Measurements from ENCODE around the gene PTTG1IP.

PTTG1IP gene

GRCh38 chr21:44909719-44910118, 36.2 kb upstream of the PTTG1IP start:
- DNase-seq (ENCODE audit: low read depth): no peak

- DNase-seq (ENCODE audit: low read depth): no peak
These were observed 35.4 kb upstream of the PTTG1IP start for GRCh38 chr21:44908908-44909307.

DNA sequence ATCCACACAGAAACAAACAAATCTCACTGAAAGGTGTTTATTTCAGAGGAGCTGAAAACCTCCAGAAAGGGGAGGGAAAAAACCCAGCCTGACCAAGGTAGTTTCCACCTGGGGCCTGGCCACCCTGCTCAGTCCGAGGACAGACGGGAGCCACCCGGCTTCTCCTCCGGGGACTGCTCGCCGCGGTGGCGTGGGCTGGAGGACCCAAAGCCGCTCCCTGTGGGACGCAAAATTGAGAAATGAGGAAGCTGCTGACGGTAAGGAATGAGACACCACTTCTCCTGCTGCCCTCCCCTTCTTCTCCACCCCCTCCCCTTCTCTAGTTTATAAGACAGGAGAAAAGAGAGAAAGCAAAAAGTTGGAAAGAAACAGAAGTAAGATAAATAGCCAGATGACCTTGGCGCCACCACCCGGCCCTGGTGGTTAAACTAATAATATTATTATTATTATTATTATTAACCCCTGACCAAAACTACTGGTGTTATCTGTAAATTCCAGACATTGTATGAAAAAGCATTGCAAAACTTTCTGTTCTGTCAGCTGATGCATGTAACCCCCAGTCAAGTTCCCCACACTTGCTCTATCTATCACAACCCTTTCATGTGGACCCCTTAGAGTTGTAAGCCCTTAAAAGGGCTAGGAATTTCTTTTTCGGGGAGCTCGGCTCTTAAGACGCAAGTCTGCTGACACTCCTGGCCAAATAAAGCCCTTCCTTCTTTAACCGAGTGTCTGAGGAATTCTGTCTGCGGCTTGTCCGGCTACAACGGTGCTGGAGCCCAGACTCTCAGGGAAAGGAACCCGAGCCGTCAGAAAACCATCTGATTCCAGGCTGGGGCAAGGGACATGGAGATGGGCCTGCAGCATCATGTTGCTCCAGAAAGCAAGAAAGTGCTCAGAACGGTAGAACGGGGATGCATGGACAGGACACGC, 34.7 kb upstream of the PTTG1IP start:
- no peak for DNase-seq (ENCODE audit: low read depth)

GRCh38 chr21:44907225-44907965, 33.9 kb upstream of the PTTG1IP start:
- DNase-seq (ENCODE audit: low read depth): no peak

DNA sequence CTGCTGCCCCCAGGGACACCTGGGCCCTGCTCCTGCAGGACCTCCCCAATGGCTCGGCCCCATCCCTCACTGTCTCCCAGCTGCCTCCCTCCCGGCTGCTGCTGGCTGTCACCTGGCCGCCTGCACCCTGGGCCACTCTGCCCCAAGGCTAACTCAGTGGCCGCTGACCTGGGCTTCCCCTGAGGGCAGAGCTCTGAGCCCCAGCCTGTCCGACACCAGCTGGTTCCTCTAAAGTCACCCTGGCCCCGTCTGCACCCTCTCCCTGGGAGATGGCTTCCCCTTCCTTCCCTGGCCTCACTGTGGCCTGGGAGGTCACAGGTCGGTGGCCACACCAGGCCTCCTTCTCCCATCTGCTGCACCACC, 32.2 kb upstream of the PTTG1IP start:
- DNase-seq (ENCODE audit: low read depth): no peak

- no peak for DNase-seq (ENCODE audit: low read depth)
These were observed 31.7 kb upstream of the PTTG1IP start for GRCh38 chr21:44905016-44905727.

DNA sequence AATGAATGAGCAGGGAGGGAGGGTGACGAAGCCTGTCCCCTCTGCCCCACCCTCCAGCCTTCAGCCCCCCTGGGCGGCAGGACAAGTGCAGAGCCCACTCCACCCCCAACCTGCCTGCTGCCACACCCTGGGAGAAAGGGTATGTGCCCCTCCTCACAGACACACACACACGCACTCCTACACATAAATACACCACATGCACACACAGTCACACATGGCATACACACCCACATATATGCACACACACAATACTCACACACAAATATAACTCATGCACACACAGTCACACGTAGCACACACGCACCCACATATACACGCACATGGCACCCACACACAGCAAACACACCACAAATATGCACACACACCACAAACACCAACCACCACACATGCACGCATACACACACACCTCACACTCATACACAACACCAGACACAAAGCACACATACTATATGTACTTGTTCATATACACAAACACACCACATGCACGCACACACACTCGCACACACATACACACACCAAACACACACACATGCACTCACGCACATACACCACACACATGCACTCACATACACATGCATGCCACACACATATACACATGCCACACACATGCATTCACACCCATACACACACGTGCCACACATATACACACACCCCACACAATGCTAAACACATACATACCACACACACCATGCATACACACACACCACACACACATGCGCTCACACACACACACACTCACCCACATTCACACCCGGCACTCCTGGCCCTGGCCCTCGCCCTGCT, 30.8 kb upstream of the PTTG1IP start:
- no peak for DNase-seq (ENCODE audit: low read depth)

- DNase-seq (ENCODE audit: low read depth): no peak
These were observed 30.2 kb upstream of the PTTG1IP start for GRCh38 chr21:44903689-44904088.

DNA sequence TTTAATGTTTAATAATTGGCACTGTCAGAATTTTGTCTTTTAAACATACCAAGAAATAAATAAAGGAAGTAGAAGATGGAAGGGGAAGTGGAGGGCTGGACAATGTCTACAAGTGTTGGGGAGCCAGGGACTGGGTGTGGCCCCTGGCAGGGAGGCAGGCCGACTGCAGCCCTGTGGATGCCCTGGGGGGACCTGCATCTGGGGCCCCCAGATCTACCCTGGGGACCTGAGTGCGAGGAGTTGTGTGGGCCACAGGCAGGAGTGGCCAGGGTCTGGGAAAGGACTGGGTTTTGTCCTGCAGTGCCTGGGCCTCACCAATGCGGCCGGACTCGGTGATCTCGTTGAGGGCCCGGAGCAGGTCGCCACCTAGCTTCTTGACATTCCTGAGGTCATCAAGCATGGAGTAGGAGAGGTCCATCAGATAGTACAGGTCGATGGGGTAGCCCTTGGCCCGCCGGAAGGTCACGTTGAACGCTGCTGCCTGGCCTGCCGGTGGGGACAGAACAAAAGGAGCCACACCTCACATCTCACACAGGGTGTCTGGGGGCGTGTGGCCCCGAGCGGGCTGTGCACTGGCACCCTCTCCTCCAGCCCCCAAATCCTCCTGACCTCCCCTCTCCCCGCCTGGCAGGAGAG, 29.7 kb upstream of the PTTG1IP start:
- DNase-seq (ENCODE audit: low read depth): no peak

DNA sequence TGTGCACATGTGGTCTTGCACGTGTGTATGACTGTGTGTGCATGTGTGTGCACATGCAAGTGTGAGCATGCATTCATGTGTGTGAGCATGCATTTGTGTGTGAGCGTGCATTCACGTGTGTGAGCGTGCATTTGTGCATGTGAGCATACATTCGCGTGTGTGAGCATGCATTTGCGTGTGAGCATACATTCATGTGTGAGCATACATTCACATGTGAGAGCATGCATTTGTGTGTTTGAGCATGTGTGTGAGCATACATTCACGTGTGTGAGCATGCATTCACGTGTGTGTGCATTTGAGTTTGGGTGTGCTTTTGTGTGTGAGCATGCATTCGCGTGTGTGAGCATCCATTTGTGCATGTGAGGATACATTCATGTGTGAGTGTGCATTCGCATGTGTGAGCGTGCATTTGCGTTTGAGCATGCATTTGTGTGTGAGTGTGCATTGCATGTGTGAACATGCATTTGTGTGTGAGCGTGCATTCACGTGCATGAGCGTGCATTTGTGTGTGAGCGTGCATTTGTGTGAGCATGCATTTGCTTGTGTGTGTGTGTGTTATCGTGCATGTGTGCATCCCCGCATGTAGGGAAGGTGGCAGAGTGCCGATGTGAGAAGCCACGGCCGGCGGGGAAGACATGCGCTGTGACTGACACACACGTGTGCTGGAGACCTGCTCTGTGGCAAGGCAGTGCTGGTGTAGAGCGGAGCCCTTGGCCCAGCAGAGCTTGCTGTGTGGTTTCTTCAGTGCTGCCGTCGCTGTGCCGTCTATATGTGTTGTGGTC, 29.0 kb upstream of the PTTG1IP start:
- no peak for DNase-seq (ENCODE audit: low read depth)

DNA sequence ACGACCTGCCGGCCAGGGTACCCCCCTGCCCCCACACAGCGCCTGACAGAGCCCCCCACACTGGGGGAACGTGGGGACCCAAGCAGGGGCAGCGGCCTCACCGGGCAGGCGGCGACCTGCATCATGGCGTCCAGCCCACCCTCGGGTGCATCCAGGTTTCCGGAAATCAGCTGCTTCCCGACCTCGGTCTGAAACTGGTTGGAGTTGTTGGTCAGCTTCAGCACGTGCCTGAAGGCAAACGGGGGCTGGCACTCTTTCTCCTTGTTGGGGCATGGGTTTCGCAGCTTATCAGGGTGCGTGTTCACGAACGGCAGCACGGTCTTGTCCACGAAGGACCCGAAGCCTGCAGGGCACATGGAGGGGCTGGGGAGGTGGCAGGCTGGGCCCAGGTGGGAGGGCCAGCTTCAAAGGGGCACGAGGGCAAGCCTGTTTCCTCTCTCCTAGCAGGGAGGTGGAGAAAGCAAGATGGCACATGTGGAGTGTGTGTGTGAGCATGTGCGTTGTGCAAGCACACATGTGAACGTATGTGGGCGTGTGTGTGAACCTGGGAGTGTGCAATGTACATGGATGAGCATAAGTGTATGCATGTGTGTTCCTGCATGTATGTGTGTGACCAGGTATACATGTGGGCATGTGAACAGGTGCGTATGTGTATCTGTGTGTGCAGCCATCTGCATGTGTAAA, 28.0 kb upstream of the PTTG1IP start:
- no peak for DNase-seq (ENCODE audit: low read depth)

DNA sequence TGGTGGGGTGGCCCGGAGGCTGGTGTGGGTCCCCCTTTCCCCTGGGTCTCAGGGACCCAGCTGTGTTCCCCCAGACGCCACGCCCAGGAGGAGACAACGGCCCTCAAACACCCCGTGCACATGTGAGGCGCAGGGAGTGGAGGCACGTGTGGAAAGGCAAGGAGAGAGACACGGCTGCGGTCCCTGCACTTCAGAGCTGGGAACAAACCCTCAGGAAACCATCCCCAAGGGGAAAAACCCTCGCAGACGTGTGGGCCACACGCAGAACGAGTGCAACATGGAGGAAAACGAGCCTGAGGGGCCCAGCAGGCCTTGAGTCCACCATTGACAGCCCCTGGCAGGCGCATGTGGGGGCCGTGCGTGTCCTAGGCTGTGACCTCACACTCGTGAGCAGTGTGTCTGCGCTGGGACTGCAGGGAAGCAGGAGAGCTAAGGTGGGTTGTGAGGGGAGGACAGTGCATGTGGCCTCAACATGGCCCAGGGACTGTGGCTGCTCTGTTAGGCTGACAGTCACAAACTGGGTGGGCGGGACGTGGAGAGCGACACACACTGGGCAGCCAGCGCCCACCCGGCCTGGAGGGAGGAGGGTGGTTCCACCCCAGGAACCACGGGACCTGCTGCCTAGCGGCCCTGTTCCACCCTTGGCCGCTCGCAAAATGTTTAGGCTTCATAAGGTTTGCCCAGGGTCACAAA, 27.2 kb upstream of the PTTG1IP start:
- DNase-seq (ENCODE audit: low read depth): no peak

DNA sequence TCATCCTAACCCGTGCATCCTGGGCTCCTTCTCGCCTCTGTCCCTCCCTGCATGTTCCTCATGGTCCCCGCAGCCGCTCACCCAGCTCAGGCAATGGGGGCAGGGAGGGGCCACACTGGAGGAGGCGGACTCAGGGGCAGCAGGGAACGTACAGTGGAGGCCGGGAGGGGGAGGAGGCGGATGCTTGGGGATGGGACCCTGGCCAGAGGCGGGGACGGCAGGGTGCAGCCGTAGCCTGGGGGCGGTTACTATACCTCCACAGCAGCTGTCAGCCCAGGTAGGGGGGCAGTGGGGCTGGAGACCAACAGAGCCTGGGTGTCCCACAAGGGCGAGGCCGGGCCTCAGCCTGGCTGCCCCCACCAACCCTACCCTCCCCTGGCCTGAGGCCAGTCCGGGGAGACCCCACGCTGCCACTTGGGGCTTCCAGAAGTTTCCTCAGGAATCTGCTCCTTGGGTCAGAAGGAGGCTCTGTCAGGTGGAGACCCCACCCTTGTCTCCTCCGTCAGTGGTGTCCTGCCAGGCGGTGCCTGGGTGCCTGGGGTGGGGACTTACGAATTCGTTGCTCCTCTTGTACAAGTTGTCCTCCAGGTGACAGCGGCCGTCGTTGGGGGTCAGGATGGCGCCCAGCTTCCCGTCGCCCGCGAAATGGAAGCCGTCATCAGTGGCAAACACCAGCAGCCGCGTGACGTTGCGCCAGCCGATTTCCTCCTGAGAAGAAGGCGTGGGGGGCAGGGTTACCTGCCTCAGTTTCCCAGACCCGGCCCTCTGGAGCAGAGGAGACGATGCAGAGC, 26.5 kb upstream of the PTTG1IP start:
- no peak for DNase-seq (ENCODE audit: low read depth)

DNA sequence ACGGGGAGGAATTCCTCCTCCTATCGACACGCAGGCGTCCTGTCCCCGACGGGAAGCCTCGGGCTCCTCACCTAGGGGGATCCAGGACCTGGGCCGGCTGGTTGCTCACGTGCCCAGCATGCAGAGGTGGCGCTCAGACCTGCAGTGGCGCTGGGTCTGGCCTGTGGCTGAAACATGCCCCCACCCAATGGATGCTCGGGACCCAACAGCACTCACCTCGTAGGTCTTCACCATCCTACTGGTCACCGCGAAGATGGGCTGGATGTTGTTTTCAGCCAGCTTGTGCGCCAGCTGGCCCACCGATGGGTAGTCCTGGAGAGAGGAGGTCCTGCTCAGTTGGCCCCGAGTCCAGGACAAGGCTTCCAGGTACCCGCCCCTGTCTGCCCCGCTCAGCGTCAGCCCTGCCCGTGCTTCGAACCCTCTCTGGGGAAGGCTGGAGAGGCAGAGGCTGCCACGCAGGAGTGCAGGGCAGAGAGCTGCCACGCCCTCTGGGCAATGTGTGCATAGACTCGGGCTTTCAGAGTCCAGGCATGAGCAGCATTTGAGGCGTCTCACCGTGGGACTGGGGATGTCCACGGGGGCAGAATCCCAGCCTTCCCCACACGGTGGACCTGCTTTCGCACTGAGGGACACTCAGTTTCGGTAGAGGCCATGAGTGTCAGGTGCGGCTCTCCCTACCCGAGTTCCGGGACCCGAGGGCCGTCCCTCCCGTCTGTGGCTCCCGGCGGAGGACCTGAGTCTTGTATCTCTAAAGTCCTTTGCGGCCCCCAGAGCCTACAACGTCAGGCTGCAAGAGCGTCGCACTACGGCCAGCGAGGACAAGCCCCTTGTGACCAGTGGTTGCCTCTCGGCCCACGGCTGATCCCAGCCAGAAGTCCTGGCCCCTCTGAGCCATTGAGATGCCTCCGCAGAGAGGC, 25.6 kb upstream of the PTTG1IP start:
- no peak for DNase-seq (ENCODE audit: low read depth)

- DNase-seq (ENCODE audit: low read depth): no peak
These were observed 24.6 kb upstream of the PTTG1IP start for GRCh38 chr21:44898011-44898488.

- DNase-seq (ENCODE audit: low read depth): no peak
These were observed 24.0 kb upstream of the PTTG1IP start for GRCh38 chr21:44897326-44898010.
